Rectal smooth muscle tissue (tissue), 1 donor: ENCODE measurements around the gene TMEM231.
"Not testable (repeated sequence)": the region's sequence is repeated elsewhere in the genome, so short reads cannot be mapped to it uniquely, and the experiment has no call there.

Experiments used
- H3K27ac ChIP-seq: one replicate; pipeline ENCODE4 v1.7.0; 2013; ENCODE audit warnings: low read depth, low read length, inconsistent platforms
- H3K27me3 ChIP-seq: one replicate; pipeline ENCODE4 v1.7.0; 2013; ENCODE audit warnings: low read length; ENCODE audit not compliant: control insufficient read depth, insufficient read depth
- H3K36me3 ChIP-seq: one replicate; pipeline ENCODE4 v1.7.0; 2013; ENCODE audit warnings: low read length; ENCODE audit not compliant: control insufficient read depth, insufficient read depth
- H3K4me1 ChIP-seq: one replicate; pipeline ENCODE4 v1.7.0; 2013; ENCODE audit warnings: low read length; ENCODE audit not compliant: control insufficient read depth, insufficient read depth
- H3K4me3 ChIP-seq: one replicate; pipeline ENCODE4 v1.7.0; 2013; ENCODE audit warnings: low read length
- H3K9ac ChIP-seq: one replicate; pipeline ENCODE4 v1.7.0; 2013; ENCODE audit warnings: low read length

The TMEM231 gene

GRCh38 chr16:75559564-75560372 is 3.7 kb upstream of the TMEM231 start:
- no peaks in the 10 kb centered on the region for H3K36me3 ChIP-seq
- H3K4me1 ChIP-seq, result no peaks in the 10 kb centered on the region
- no peak overlapping the region for H3K27ac ChIP-seq
- H3K4me3 ChIP-seq, result no peak overlapping the region
- no peak overlapping the region for H3K9ac ChIP-seq
- no peaks in the 10 kb centered on the region for H3K27me3 ChIP-seq

- no peak overlapping the region for H3K4me3 ChIP-seq
- H3K4me1 ChIP-seq, result no peaks in the 10 kb centered on the region
- H3K9ac ChIP-seq, result no peak overlapping the region
- no peak overlapping the region for H3K27ac ChIP-seq
- no peaks in the 10 kb centered on the region for H3K27me3 ChIP-seq
- H3K36me3 ChIP-seq, result no peaks in the 10 kb centered on the region
Measured at GRCh38 chr16:75558846-75559401, 2.9 kb upstream of the TMEM231 start.

- Histone ChIP-seq H3K4me1 (no peaks in the 10 kb centered on the region), H3K36me3 (no peaks in the 10 kb centered on the region), H3K27me3 (no peaks in the 10 kb centered on the region), H3K27ac (peak overlapping the region; percentile 89), H3K4me3 (peak overlapping the region; percentile 95), H3K9ac (no peak overlapping the region)
Measured at GRCh38 chr16:75556431-75556950, 439 bp upstream of the TMEM231 start.

- no peaks in the 10 kb centered on the region for H3K27me3 ChIP-seq
- H3K27ac ChIP-seq, result peak overlapping the region; percentile 89
- H3K4me1 ChIP-seq, result no peaks in the 10 kb centered on the region
- no peaks in the 10 kb centered on the region for H3K36me3 ChIP-seq
- peak overlapping the region; percentile 16 for H3K9ac ChIP-seq
- H3K4me3 ChIP-seq, result peak overlapping the region; percentile 95
Measured at GRCh38 chr16:75555213-75555706, 792 bp downstream of the TMEM231 start.

GRCh38 chr16:75552951-75553350 is 3.1 kb downstream of the TMEM231 start:
- Histone ChIP-seq H3K27me3 (no peaks in the 10 kb centered on the region), H3K4me1 (no peaks in the 10 kb centered on the region), H3K4me3 (no peak overlapping the region), H3K27ac (no peak overlapping the region), H3K9ac (no peak overlapping the region), H3K36me3 (no peaks in the 10 kb centered on the region)

- Histone ChIP-seq H3K4me3 (peak overlapping the region; percentile 49), H3K9ac (no peak overlapping the region), H3K27ac (no peak overlapping the region), H3K36me3 (no peaks in the 10 kb centered on the region), H3K27me3 (no peaks in the 10 kb centered on the region), H3K4me1 (no peaks in the 10 kb centered on the region)
Measured at GRCh38 chr16:75550211-75550662, 5.8 kb downstream of the TMEM231 start.

- H3K27me3 ChIP-seq, H3K27ac ChIP-seq, H3K9ac ChIP-seq, H3K36me3 ChIP-seq, H3K4me1 ChIP-seq, H3K4me3 ChIP-seq: not testable (repeated sequence)
Measured at GRCh38 chr16:75548456-75548855, 7.6 kb downstream of the TMEM231 start.

- Histone ChIP-seq H3K9ac (no peak overlapping the region), H3K4me3 (no peak overlapping the region), H3K36me3 (no peaks in the 10 kb centered on the region), H3K4me1 (no peaks in the 10 kb centered on the region), H3K27me3 (no peaks in the 10 kb centered on the region), H3K27ac (no peak overlapping the region)
Measured at GRCh38 chr16:75546293-75546692, 9.8 kb downstream of the TMEM231 start.

GRCh38 chr16:75545879-75546278 is 10.2 kb downstream of the TMEM231 start:
- H3K36me3 ChIP-seq, H3K4me1 ChIP-seq, H3K27ac ChIP-seq, H3K27me3 ChIP-seq, H3K9ac ChIP-seq, H3K4me3 ChIP-seq: not testable (repeated sequence)

- not testable (repeated sequence) for H3K4me3 ChIP-seq, H3K36me3 ChIP-seq, H3K9ac ChIP-seq, H3K4me1 ChIP-seq, H3K27ac ChIP-seq, H3K27me3 ChIP-seq
Measured at GRCh38 chr16:75542462-75542861, 13.6 kb downstream of the TMEM231 start.

GRCh38 chr16:75541236-75541635 is 14.8 kb downstream of the TMEM231 start:
- H3K27me3 ChIP-seq, result no peaks in the 10 kb centered on the region
- H3K27ac ChIP-seq, result no peak overlapping the region
- no peaks in the 10 kb centered on the region for H3K4me1 ChIP-seq
- H3K9ac ChIP-seq, result no peak overlapping the region
- H3K36me3 ChIP-seq, result peaks cover 2% of the 10 kb centered on the region
- no peak overlapping the region for H3K4me3 ChIP-seq

- H3K27me3 ChIP-seq, H3K36me3 ChIP-seq, H3K4me3 ChIP-seq, H3K4me1 ChIP-seq, H3K9ac ChIP-seq, H3K27ac ChIP-seq: not testable (repeated sequence)
Measured at GRCh38 chr16:75538882-75539565, 17.0 kb downstream of the TMEM231 start.
